Middle frontal gyrus (tissue), 1 donor: ENCODE data around the gene TNFAIP1.

ENCODE experiments used
- DNase-seq: peaks from one replicate; pipeline ENCODE4 v3.0.0-alpha.2; 2015; ENCODE audit warnings: low spot score; ENCODE audit errors: extremely low spot score

The TNFAIP1 gene

GRCh38 chr17:28395968-28396367 is 60.4 kb downstream of the TNFAIP1 start:
- DNase-seq: no peak
